Sciatic nerve (tissue), 2 donors: Measurements from ENCODE around the gene SASS6. TPM values are rescaled to one million over a fixed set of nuclear protein-coding genes. Genes with fewer than 3 reads are reported as not detected.

ENCODE experiments used
- ATAC-seq: fragments of 200-7000 bp; cut with Tn5 transposase; one replicate; pipeline ENCODE4 v1.9.1; 2020; ENCODE audit warnings: mild to moderate bottlenecking, moderate library complexity
- DNase-seq: peaks from one replicate; pipeline ENCODE4 v3.0.0-alpha.2; 2020; ENCODE audit warnings: low spot score
- intact Hi-C: fragments of 100-400 bp; cut with DNase I; formaldehyde crosslinking; loops from one replicate; pipeline ENCODE4 v1.14.2; 2022
- total RNA-seq: library from RNA; stranded (reverse); fragmentation: NEBNext Ultra II Directional; extraction: Animal tissue kit (Norgen Biotek cat#: 25700); gene quantifications from one replicate; pipeline ENCODE4 v1.2.1, GENCODE V29; 2021
- donor health status: DM: no; HTN: no; CAD: no.
- donor health status: DM: no; HTN: no; CAD: no.

SASS6 gene
- total RNA-seq, 1 donor from 2014 or later = 3.1 TPM

DNA sequence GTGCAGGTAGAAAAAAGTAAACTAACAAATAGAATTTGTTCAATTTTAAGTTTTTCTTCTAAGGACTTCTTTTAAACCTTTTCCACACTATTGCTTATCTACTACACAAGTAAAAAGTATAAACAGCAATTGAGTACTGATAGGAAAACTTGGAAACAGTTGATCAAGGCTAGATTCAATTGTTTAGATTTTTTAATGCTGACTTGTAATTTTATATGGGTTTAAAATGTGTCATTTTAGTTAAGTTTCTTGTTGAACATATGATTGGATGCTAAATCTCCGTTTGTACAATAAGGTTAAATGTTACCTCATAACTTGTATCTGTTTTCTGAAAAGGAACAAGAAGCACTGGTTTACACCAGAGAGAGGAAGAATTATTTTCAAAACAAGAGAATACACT lies 5.5 kb downstream of the SASS6 start:
- intact Hi-C loops = no loop called here
- no peak for ATAC-seq
- no peak for DNase-seq

DNA sequence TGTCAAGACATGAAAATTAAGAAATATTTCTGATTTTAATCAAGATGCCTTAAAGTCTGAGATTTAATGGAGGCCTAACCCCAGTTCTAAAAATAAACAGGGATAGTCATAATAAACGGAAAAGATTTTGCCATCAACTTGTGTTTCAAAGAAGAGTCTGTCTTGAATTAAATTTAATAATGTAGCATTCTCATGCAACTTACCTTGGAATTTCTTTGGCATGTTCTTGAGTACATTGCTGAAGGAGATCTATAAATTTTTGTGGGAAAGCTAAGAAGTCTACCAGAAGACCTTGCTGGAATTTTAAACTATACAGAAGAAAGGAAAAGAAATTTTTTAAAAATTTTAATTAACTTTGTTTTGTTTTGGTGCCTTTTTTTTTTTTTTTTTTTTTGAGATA lies 10.6 kb downstream of the SASS6 start:
- intact Hi-C loops = no loop called here
- no peak for DNase-seq
- no peak for ATAC-seq

DNA sequence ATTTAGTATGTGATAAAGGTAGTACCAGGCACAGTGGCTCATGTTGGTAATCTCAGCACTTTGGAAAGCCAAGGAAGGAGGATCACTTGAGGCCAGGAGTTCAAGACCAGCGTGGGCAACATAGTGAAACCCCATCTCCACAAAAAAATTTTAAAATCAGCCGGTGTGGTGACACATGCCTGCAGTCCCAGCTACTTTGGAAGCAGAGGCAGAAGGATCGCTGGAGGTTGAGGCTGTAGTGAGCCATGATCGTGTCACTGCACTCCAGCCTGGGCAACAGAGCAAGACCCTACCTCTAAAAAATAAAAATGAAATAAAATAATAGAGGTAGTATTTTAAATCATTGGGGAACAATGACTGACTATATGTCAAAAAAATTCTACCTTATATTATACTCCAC lies 17.2 kb downstream of the SASS6 start:
- intact Hi-C loops = no loop called here
- no peak for DNase-seq

DNA sequence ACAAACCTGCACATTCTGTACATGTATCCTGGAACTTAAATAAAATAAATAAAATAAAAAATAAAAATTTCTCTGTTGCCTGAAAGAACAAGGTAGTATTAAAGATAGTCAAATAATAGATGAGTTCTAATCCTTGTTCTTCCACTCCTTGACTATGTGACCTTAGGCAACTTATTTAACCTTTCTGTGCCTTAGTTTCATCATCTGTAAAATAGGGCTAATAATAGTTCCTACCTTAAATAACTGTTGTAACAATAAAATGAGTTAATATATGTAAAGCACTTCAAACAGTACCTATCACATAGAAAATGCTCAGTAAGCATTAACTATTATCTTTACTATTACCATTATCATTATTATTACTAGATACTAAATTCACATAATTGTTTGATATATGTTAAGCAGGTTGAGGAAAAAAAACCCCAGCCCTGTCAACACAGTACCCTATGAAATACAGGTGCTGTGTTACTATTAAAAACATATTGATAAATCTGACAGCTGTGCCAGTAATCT lies 23.1 kb downstream of the SASS6 start:
- intact Hi-C loops = no loop called here
- ATAC-seq (no peak), DNase-seq (no peak)

More for the DNA sequence above, 17.2 kb downstream of the SASS6 start:
- ATAC-seq = no peak

DNA sequence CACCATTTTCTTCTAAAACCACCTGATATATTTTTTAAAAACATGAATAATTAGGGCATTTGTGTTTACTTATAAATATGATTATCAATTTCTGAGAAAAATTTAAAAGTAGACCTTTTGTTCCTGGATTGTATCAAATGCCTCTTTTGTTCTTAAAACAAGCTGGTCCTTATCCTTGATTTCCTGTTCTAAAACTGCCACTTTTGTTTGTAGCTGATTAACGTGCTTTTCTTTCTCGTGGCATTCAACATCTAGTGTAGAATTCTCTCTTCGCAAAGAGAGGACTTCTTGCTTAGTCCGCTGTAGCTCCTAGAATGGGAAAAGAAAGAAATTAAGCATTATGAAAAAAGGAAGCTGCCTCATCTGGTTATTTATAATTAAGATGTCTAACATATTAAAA lies 25.0 kb downstream of the SASS6 start:
- DNase-seq (no peak), ATAC-seq (no peak)
- intact Hi-C loops = no loop called here

DNA sequence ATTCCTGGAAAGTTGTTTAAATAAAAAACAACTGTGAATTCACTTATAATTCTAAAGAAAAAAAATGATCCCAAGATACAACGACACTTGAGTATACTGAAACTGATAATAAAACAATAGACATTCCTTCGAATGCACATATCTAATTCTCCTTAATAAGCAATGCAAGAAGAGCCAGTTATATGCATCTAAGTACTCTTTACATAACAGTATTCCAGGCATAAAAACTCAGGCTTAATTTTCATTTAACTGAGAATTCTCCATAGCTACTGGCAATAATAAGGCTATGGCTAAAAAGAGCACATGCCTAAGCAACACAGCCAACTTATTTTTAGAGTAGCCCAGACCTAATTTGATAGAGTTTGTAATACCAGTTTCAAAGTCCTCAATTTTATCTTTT lies 31.2 kb downstream of the SASS6 start:
- ATAC-seq (no peak), DNase-seq (no peak)
- intact Hi-C loops = no loop called here

DNA sequence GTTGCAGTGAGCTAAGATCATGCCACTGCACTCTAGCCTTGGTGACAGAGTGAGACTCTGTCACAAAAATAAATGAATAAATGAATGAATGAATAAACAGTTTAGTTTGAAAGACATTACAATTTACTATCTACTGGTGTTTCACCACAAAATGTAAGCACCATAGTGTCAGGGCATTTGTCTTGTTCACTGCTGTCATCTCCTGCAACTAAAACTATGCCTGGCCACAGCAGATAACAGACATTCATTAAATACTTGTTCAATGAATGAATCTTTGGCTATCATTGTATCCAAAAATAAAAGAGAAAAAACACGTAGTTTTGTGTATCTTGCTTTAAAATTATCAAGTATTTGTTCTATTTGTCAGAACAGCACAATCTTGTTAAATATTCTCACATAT lies 32.5 kb downstream of the SASS6 start:
- intact Hi-C loops = no loop called here
- DNase-seq (no peak), ATAC-seq (no peak)

DNA sequence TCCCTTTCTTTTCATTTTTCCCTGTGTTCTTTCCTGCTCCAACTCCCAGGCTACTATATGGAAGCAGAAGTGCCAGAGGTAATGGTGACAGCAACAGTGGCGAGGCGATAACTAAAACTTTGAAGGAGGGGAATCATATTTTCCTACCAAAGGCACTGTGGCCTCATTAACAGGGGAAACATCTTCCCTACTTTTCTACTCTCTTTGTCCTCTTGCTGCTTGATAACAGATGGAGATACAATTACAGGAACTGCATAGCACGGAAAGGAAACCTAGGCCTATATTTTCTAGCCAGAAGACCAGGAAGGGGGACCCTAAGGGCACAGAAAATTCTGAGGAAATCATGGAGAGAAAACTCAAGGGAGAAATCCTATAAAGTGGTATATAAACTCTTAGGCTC lies 42.3 kb downstream of the SASS6 start:
- ATAC-seq = no peak
- DNase-seq = no peak
- intact Hi-C loops = no loop called here

DNA sequence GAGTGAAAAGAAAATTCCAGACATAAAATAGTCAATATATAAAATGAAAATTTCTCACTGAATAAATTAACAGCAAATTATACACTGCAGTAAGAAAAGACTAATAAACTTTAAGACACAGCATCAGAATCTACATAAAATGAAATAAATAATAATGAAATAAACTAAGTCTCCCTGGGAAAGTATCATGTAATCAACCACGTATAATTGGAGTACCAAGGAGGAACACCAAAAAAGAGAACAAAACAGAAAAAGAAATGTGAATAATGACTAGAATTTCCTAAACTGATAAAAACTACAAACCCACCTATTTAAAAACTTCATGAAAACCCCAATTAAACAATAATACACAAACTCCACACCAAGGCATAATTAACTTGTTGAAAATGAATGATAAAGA lies 43.6 kb downstream of the SASS6 start:
- no peak for DNase-seq
- intact Hi-C loops = no loop called here
- ATAC-seq = no peak

DNA sequence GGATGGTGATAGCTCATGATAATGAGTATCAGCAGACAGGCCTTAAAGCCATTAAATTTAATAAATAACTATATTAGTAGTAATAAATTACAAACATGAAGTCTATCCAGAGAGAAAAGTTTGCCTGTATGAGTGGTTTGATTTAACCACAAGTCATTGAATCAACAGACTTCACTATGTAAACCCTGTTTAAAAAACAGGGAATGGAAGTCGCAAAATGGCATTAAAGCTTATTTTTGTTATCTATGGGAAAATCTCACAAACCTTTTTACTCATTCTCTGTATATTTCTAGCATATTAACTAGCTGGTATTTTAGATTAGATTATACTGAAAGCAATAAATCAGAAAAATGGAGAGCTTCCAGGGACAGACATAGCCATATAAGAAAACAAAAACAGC lies 45.3 kb downstream of the SASS6 start:
- DNase-seq = no peak
- ATAC-seq = no peak
- intact Hi-C loops = no loop called here

DNA sequence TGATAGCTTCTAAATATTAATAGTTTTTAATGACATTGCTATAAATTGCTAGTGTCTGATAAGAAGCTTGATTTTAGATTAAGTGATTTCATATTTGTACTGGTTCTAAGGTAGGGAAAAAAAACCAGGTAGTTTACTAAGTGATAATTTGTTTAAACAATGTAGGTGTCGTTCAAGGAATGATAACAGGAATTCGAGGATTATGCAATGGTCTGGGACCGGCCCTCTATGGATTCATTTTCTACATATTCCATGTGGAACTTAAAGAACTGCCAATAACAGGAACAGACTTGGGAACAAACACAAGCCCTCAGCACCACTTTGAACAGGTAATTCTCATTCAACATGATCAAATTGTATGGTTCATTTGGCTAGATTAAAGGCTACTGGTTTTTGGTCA lies 52.4 kb downstream of the SASS6 start:
- ATAC-seq (no peak), DNase-seq (no peak)
- intact Hi-C loops = no loop called here

DNA sequence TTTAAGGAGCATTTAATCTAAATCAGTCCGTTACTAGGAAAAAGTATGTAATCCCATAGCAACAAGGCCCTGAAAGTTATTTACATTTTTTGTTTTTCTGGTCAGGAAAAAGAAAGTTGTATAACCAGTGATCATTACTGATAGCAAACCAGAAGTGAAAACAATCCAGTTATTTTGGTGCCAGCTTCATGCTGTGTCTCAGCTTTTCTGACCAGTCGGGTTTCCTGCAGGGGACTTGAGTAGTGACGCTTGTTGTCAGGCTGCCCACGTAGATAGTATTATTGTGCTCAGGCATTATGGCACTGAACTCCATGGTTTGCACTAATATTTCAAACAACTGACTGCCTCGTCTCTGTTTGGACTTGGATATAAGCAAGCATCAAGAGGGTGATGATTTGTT lies 55.2 kb downstream of the SASS6 start:
- intact Hi-C loops = no loop called here
- DNase-seq (no peak), ATAC-seq (no peak)

DNA sequence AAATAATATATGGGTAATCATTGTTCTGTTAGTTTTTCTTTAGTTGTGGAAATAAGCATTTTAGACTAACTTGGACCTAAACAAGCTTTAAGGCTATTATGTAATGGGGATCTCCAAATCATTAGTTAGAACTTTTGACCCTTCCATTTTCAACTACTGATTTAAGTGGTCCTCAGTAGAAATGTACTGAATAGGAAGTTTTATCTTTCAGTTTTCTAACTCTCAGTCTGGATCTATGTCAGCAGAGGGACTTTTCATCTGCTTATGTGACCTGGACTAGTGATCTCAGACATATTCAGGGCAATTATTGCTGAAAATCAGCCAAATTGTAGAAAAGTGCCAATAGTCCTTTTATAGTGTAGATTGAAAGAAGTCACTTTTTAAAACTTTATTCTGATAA lies 56.0 kb downstream of the SASS6 start:
- ATAC-seq (no peak), DNase-seq (no peak)
- intact Hi-C loops = no loop called here

DNA sequence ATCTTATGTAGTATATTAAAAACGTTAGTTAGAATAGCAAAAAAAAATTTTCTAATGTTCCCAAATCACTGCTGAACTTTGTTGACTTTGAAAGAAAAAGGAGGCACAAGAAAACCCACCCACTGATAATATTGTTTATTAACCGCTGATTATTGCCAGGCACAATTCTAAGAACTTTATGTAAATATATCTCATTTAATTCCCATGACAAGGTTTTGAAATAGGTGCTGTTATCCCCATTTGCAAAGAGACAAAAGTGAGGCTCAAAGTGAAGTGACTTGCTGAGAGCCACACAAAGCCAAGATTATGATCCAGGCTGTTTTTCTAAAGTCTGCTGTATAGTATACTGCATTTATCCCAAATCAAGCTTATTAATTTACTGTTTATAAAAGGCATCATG lies 56.4 kb downstream of the SASS6 start:
- intact Hi-C loops = no loop called here
- DNase-seq (no peak), ATAC-seq (no peak)

DNA sequence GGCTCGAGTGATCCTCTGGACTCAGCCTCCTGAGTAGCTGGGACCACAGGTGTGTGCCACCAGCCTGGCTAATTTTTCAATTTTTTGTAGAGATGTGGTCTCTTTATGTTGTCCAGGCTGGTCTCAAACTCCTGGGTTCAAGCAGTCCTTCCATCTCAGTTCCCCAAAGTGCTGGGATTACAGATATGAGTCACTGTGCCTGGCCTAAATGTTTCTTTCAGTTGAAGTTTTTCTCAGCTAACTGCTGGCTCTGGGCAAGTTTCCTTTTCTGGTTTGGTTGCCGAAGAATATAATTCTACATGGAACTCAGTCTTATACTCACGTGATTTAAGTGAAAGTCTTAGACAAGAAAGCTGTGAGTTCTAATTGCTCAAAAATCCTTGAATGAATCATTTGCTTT lies 57.0 kb downstream of the SASS6 start:
- no peak for DNase-seq
- intact Hi-C loops = no loop called here
- ATAC-seq = no peak

DNA sequence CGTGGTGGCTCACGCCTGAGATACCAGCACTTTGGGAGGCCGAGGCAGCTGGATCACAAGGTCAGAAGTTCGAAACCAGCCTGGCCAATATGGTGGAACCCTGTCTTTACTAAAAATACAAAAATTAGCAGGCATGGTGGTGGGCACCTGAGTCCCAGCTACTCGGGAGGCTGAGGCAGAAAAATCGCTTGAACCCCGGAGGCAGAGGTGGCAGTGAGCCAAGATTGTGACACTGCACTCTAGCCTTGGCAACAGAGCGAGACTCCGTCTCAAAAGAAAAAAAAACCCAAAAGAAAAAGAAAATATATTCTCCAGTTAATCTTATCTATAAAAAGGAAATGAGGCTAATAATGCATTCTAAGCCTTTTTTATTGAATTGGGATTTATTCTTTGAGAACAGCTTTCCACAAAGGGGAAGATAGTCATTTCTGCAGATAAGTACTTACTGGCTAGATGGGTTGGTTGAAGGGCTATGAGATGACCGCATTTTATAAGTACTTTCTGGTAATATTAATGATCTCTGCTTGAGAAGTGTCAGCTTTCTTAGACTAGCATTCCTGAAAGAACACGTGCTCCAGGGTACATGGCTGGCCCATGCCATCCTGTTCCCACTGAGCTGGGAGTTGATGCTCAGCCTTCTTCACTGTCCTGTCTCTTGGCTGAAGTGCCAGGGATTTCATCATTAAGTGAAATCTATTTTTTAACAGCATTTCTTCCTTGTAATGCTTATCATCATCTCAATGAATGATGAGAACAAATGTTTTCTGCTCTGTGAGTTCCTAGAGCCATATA lies 57.9 kb downstream of the SASS6 start:
- ATAC-seq (no peak), DNase-seq (no peak)
- intact Hi-C loops = no loop called here

DNA sequence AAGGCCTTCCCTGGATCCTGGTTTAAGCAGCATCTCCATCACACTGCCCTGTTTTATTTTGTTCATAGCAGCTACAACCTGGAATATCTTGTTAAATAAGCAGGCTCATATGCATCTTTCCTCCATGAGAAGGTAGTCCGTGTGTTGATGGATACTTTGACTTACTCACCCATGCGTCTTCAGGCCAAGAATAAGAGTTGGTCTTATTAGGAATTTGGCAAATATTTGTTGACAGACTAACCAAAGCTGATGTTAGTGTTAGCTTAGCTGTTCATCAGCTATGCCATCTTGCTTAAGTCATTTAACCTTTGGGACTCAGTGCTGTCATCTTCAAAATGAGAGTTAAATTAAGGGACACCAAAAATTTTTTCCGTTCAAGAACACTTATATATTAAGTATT lies 59.2 kb downstream of the SASS6 start:
- no peak for DNase-seq
- intact Hi-C loops = no loop called here
- ATAC-seq = no peak

DNA sequence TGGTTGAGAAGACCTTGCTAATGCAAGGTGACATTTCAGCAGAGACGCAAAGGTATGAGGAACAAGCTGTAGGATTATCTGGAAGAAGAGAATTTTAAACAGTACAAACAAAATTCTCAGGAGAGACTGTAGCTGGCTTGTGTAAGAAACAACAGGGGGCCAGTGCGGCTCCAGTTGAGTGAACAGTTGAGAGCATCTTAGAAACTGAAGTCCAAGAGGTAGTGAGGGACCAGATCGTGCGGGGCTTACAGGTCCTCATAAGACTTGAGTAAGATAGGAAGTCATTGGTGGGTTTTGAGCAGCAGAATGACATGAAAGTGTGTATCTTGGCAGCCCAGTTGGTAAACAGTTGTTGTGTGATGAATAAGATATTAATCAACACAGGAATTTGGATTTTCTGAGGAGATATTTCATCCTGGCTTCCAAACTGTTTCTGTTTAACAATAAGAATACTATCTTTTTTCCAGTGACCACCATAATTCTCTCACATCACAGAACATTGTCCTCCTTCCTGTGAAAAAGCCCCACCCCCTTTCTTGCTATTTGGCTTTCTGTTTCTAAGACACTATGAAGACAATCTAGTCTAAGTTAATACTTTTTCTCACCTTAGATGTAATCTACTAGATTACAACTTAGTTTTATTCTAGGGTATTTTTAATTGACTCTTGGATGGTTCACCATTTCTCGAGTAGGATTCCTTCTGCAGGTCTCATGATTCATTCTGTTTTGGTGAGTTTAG lies 62.4 kb downstream of the SASS6 start:
- DNase-seq = no peak
- intact Hi-C loops = no loop called here
- ATAC-seq = no peak

DNA sequence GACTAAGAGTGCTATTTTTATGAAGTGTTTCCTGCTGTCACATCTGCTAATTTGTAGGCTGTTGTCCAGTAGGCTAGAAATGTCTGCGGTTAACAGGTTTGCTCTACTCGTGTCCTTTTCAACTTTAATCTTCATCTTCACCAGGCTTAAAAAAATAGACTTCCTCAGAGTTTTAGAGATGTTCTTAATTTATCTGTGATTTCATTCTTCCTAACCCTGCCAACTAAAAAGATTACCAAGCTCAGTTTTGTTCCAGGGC lies 66.8 kb downstream of the SASS6 start:
- ATAC-seq = no peak
- DNase-seq = no peak
- intact Hi-C loops = no loop called here

DNA sequence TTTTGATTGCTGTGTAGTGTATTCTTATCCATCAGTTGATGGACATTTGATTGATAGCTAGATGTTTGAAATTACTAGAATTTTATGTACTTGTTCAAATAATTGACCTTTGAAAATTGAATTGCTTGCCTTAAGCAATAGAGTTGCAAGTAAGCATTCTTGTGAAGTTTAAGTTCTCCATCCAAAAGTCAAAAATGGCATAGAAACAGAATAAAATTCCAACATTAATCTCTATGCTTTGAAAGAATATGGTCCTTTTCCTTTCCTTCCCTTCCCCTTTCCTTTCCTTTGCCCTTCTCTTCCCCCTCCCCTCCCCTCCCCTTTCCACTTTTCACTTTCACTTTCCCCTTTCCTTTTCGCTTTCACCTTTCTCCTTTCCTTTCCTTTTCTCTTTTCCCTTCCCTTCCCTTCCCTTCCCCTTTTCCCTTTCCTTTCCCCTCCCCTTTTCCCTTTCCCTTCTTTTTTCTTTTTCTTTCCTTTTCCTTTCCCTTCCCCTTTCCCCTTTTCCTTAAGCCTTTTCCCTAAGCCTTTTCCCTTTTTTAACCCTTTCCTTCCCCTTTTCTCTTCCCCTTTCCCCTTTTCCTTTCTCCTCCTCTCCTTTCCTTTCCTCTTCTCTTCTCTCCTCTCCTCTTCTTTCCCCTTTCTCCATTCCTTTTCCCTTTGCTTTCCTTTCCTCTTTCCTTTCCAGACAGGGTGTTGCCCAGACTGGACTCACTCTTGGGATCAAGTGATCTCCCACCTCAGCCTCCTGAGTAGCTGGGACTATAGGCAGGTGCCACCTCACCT lies 67.4 kb downstream of the SASS6 start:
- DNase-seq (no peak), ATAC-seq (no peak)
- intact Hi-C loops = no loop called here
